ENCODE results near the gene NPR1. TPM values are rescaled to one million over a fixed set of nuclear protein-coding genes. Genes with fewer than 3 reads are reported as not detected.
"Not testable (repeated sequence)": the region's sequence is repeated elsewhere in the genome, so short reads cannot be mapped to it uniquely, and the experiment has no call there.

Gene NPR1
- total and polyA plus RNA-seq, 4 donors, result 16.7 to 98.9 (median 46.8) TPM

GRCh38 chr1:153638261-153638660 lies 40.2 kb upstream of the NPR1 start:
- ATAC-seq (ENCODE audit: insufficient read depth, low FRiP score) (no peak), DNase-seq (no peak)
- no peaks in the 10 kb centered on the region for H3K27me3 ChIP-seq (ENCODE audit: control insufficient read depth in 3 of 3, insufficient read depth in 3 of 3, low read length in 2 of 3)
- H3K9me3 ChIP-seq (ENCODE audit: control insufficient read depth in 4 of 4, insufficient read depth in 3 of 4, low read length in 3 of 4), result no peaks in the 10 kb centered on the region
- peaks cover 0 to 15% (median 7%) of the 10 kb centered on the region in 5 donors for H3K4me1 ChIP-seq (ENCODE audit: control insufficient read depth in 5 of 5, insufficient read depth in 5 of 5, low read length in 5 of 5)
- 92 to 94% methylated on average over 6 of the region's 6 CpGs for WGBS, 2 donors
- peak overlapping the region in 1 of 2 donors; percentile 42 for H3K9ac ChIP-seq (ENCODE audit: insufficient read depth in 1 of 2, low read length in 2 of 2)
- H3K4me3 ChIP-seq, result no peak overlapping the region
- H3K36me3 ChIP-seq (ENCODE audit: control insufficient read depth in 4 of 4, insufficient read depth in 4 of 4, low read length in 4 of 4), result peaks cover 33 to 60% (median 47%) of the 10 kb centered on the region in 4 donors
- H3K27ac ChIP-seq (ENCODE audit: low read depth in 1 of 2, low read length in 1 of 2), result peak overlapping the region in 1 of 2 donors; percentile 49
- no peak for TF ChIP-seq CTCF (IDR thresholded peaks at IDR 0.05; ENCODE audit: control extremely low read depth, extremely low read depth)

DNA sequence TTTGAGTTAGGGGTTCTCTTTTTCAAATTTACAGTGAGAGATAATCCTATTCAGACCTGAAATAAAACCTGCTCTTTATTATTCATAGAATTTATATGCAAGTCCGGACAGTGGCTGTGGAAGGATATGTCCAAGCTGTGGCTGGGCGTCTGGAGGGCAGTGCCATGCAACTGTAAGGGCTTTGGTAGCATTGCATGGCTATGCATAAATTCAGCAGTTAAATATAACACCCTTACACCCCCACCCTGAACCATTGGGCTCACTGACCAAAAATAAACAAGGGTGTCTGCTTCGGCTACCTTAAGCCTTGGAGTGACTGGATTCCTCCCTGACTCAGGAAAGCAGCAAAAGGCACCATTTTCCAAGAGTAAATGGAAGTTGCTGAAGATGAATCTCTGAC lies 39.2 kb upstream of the NPR1 start:
- Histone ChIP-seq H3K27me3 (ENCODE audit: control insufficient read depth in 3 of 3, insufficient read depth in 3 of 3, low read length in 2 of 3) (no peaks in the 10 kb centered on the region), H3K4me3 (no peak overlapping the region), H3K4me1 (ENCODE audit: control insufficient read depth in 5 of 5, insufficient read depth in 5 of 5, low read length in 5 of 5) (peaks cover 0 to 15% (median 5%) of the 10 kb centered on the region in 5 donors), H3K9me3 (ENCODE audit: control insufficient read depth in 4 of 4, insufficient read depth in 3 of 4, low read length in 3 of 4) (no peaks in the 10 kb centered on the region), H3K36me3 (ENCODE audit: control insufficient read depth in 4 of 4, insufficient read depth in 4 of 4, low read length in 4 of 4) (peaks cover 41 to 65% (median 51%) of the 10 kb centered on the region in 4 donors), H3K27ac (ENCODE audit: low read depth in 1 of 2, low read length in 1 of 2) (no peak overlapping the region), H3K9ac (ENCODE audit: insufficient read depth in 1 of 2, low read length in 2 of 2) (no peak overlapping the region)
- TF ChIP-seq CTCF (IDR thresholded peaks at IDR 0.05; ENCODE audit: control extremely low read depth, extremely low read depth), result no peak
- DNase-seq (no peak), ATAC-seq (ENCODE audit: insufficient read depth, low FRiP score) (no peak)
- WGBS, 2 donors, result 87 to 92% methylated on average over 3 of the region's 3 CpGs

GRCh38 chr1:153640213-153640612 lies 38.3 kb upstream of the NPR1 start:
- Histone ChIP-seq H3K36me3 (ENCODE audit: control insufficient read depth in 4 of 4, insufficient read depth in 4 of 4, low read length in 4 of 4) (peaks cover 46 to 70% (median 55%) of the 10 kb centered on the region in 4 donors), H3K27ac (ENCODE audit: low read depth in 1 of 2, low read length in 1 of 2) (peak overlapping the region in 1 of 2 donors; percentile 59), H3K4me1 (ENCODE audit: control insufficient read depth in 5 of 5, insufficient read depth in 5 of 5, low read length in 5 of 5) (peaks cover 0 to 15% (median 5%) of the 10 kb centered on the region in 5 donors)
- not testable (repeated sequence) for H3K27me3 ChIP-seq (ENCODE audit: control insufficient read depth in 3 of 3, insufficient read depth in 3 of 3, low read length in 2 of 3); ATAC-seq (ENCODE audit: insufficient read depth, low FRiP score); H3K9ac ChIP-seq (ENCODE audit: insufficient read depth in 1 of 2, low read length in 2 of 2); H3K4me3 ChIP-seq; DNase-seq; H3K9me3 ChIP-seq (ENCODE audit: control insufficient read depth in 4 of 4, insufficient read depth in 3 of 4, low read length in 3 of 4)
- WGBS, 2 donors, result 80 to 97% methylated on average over 5 of the region's 5 CpGs

- Histone ChIP-seq H3K4me3 (no peak overlapping the region), H3K9me3 (ENCODE audit: control insufficient read depth in 4 of 4, insufficient read depth in 3 of 4, low read length in 3 of 4) (no peaks in the 10 kb centered on the region), H3K27me3 (ENCODE audit: control insufficient read depth in 3 of 3, insufficient read depth in 3 of 3, low read length in 2 of 3) (no peaks in the 10 kb centered on the region), H3K27ac (ENCODE audit: low read depth in 1 of 2, low read length in 1 of 2) (peak overlapping the region in 1 of 2 donors; percentile 51), H3K4me1 (ENCODE audit: control insufficient read depth in 5 of 5, insufficient read depth in 5 of 5, low read length in 5 of 5) (peaks cover 0 to 15% (median under 1%) of the 10 kb centered on the region in 5 donors), H3K36me3 (ENCODE audit: control insufficient read depth in 4 of 4, insufficient read depth in 4 of 4, low read length in 4 of 4) (peaks cover 50 to 77% (median 61%) of the 10 kb centered on the region in 4 donors), H3K9ac (ENCODE audit: insufficient read depth in 1 of 2, low read length in 2 of 2) (peak overlapping the region in 1 of 2 donors; percentile 20)
- DNase-seq, result no peak
- no peak for ATAC-seq (ENCODE audit: insufficient read depth, low FRiP score)
- TF ChIP-seq CTCF (IDR thresholded peaks at IDR 0.05; ENCODE audit: control extremely low read depth, extremely low read depth), result no peak
- 77 to 82% methylated on average over 6 of the region's 6 CpGs for WGBS, 2 donors
Measured at GRCh38 chr1:153640861-153641260, 37.6 kb upstream of the NPR1 start.
